Tibial artery (tissue), 4 donors: ENCODE measurements around the gene SORL1-AS1.

Source experiments
- DNase-seq, 2 donors: peaks; one replicate each; pipeline ENCODE4 v3.0.0-alpha.2; 2019
- H3K27ac ChIP-seq, 2 donors: fragments of 200-600 bp; sonication (generic) in 1 of 2; 1 replicate in 1 of 2; 2 replicates in 1 of 2; pipeline ENCODE4 v1.5.1; 2018 to 2019; ENCODE audit warnings: mild to moderate bottlenecking in 1 of 2
- H3K27me3 ChIP-seq, 2 donors: fragments of 200-600 bp; sonication (generic) in 1 of 2; one replicate each; pipeline versions ENCODE4 v1.5.1 to v1.6.0; 2016 to 2019
- H3K36me3 ChIP-seq, 3 donors: fragments of 200-600 bp; sonication (generic) in 2 of 3; one replicate each; pipeline ENCODE4 v1.5.1; 2016 to 2019; ENCODE audit warnings: mild to moderate bottlenecking in 2 of 3
- H3K4me1 ChIP-seq, 4 donors: fragments of 200-600 bp; sonication (generic) in 2 of 4; 1 replicate in 3 of 4; 2 replicates in 1 of 4; pipeline ENCODE4 v1.5.1; 2016 to 2019
- H3K4me3 ChIP-seq, 2 donors: fragments of 200-600 bp; sonication (generic) in 1 of 2; 1 replicate in 1 of 2; 2 replicates in 1 of 2; pipeline ENCODE4 v1.5.1; 2018 to 2019; ENCODE audit warnings: mild to moderate bottlenecking in 2 of 2
- H3K9me3 ChIP-seq, 3 donors: fragments of 200-600 bp; sonication (generic) in 1 of 3; one replicate each; pipeline ENCODE4 v1.5.1; 2016 to 2019
- CTCF ChIP-seq, 2 experiments: fragments of 200-600 bp in 1 of 2; fragments of 450-650 bp in 1 of 2; IDR thresholded peaks; one replicate each; pipeline ENCODE4 v1.5.1; 2017 to 2019; ENCODE audit warnings: antibody characterized with exemption in 2 of 2, mild to moderate bottlenecking in 1 of 2, moderate library complexity in 1 of 2
- intact Hi-C: fragments of 100-400 bp; cut with DNase I; formaldehyde crosslinking; loops from one replicate; pipeline ENCODE4 v1.15.0; 2023; ENCODE audit warnings: low total_unique reads

SORL1-AS1 gene

GRCh38 chr11:121461843-121462242 is 9.1 kb upstream of the SORL1-AS1 start:
- Histone ChIP-seq H3K36me3 (no peaks in the 10 kb centered on the region), H3K4me1 (peaks cover 0 to 34% (median 30%) of the 10 kb centered on the region in 4 donors), H3K4me3 (no peak overlapping the region), H3K9me3 (no peaks in the 10 kb centered on the region), H3K27me3 (no peaks in the 10 kb centered on the region), H3K27ac (no peak overlapping the region)
- no peak for TF ChIP-seq CTCF (IDR thresholded peaks at IDR 0.05)
- DNase-seq: no peak
- intact Hi-C loops: no loop called here

GRCh38 chr11:121460941-121461514 is 8.3 kb upstream of the SORL1-AS1 start:
- no peak for TF ChIP-seq CTCF (IDR thresholded peaks at IDR 0.05)
- DNase-seq: no peak
- intact Hi-C loops: no loop called here
- H3K9me3 ChIP-seq: no peaks in the 10 kb centered on the region
- H3K4me3 ChIP-seq: no peak overlapping the region
- peaks cover 0 to 31% (median 25%) of the 10 kb centered on the region in 4 donors for H3K4me1 ChIP-seq
- H3K27ac ChIP-seq: no peak overlapping the region
- H3K36me3 ChIP-seq: no peaks in the 10 kb centered on the region
- no peaks in the 10 kb centered on the region for H3K27me3 ChIP-seq

- no peak overlapping the region for H3K27ac ChIP-seq
- intact Hi-C loops: no loop called here
- H3K9me3 ChIP-seq: no peaks in the 10 kb centered on the region
- peaks cover 0 to 16% (median 12%) of the 10 kb centered on the region in 4 donors for H3K4me1 ChIP-seq
- H3K27me3 ChIP-seq: no peaks in the 10 kb centered on the region
- H3K4me3 ChIP-seq: no peak overlapping the region
- no peaks in the 10 kb centered on the region for H3K36me3 ChIP-seq
- no peak for DNase-seq
- TF ChIP-seq CTCF (IDR thresholded peaks at IDR 0.05): no peak
Observed at GRCh38 chr11:121459413-121460017, 6.7 kb upstream of the SORL1-AS1 start.

GRCh38 chr11:121458551-121458950 is 5.8 kb upstream of the SORL1-AS1 start:
- intact Hi-C loops: no loop called here
- peaks cover 0 to 16% (median 7%) of the 10 kb centered on the region in 4 donors for H3K4me1 ChIP-seq
- H3K9me3 ChIP-seq: no peaks in the 10 kb centered on the region
- H3K4me3 ChIP-seq: no peak overlapping the region
- H3K36me3 ChIP-seq: no peaks in the 10 kb centered on the region
- TF ChIP-seq CTCF (IDR thresholded peaks at IDR 0.05): no peak
- no peak for DNase-seq
- H3K27me3 ChIP-seq: no peaks in the 10 kb centered on the region
- no peak overlapping the region for H3K27ac ChIP-seq

GRCh38 chr11:121456816-121457431 is 4.2 kb upstream of the SORL1-AS1 start:
- Histone ChIP-seq H3K9me3 (no peaks in the 10 kb centered on the region), H3K4me1 (peaks cover 0 to 26% (median 14%) of the 10 kb centered on the region in 4 donors), H3K27me3 (no peaks in the 10 kb centered on the region), H3K27ac (peak overlapping the region in 1 of 2 donors; percentile 26), H3K36me3 (no peaks in the 10 kb centered on the region), H3K4me3 (no peak overlapping the region)
- TF ChIP-seq CTCF (IDR thresholded peaks at IDR 0.05): no peak
- intact Hi-C loops: no loop called here
- DNase-seq: no peak
